Vagina (tissue), 2 donors: Measurements from ENCODE around the gene CAMSAP1.

Experiments used
- CTCF ChIP-seq, 3 experiments: fragments of 450-650 bp in 2 of 3; fragments of 200-600 bp in 1 of 3; sonication (generic) in 1 of 3; IDR thresholded peaks; one replicate each; pipeline ENCODE4 v1.5.1; 2017 to 2019; ENCODE audit warnings: antibody characterized with exemption in 3 of 3, mild to moderate bottlenecking in 2 of 3, moderate library complexity in 2 of 3
- POLR2A ChIP-seq, 2 donors: fragments of 450-650 bp; IDR thresholded peaks; one replicate each; pipeline ENCODE4 v1.6.1; 2017; ENCODE audit warnings: antibody characterized with exemption in 2 of 2, mild to moderate bottlenecking in 2 of 2, moderate library complexity in 2 of 2
- POLR2AphosphoS5 ChIP-seq, 2 donors: sonication (generic); formaldehyde crosslinking; IDR thresholded peaks; one replicate each; pipeline ENCODE4 v1.9.0; 2017; ENCODE audit warnings: antibody characterized with exemption in 2 of 2, mild to moderate bottlenecking in 2 of 2, low read depth in 1 of 2; ENCODE audit not compliant: insufficient read depth in 1 of 2

DNA sequence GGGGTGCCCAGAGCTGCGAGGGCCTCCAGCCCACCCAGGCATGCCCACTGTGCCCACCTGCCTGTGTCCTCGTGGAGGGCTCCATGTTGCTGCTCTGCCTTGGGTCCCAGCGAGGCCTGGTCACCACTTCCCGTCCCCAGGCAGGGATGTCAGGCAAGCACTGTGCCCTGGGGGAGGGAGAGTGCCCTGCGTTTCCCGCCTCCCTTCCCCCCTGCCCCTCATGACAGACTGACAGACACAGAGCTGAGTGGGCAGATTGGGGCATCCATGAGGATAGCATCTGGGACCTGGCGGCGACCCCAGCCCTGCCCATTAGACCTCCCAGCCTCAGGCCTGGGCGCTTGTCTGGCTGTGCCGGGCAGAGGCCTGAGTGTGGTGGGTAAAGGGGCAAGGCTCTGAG, 148.5 kb downstream of the CAMSAP1 start:
- no peak for TF ChIP-seq CTCF (IDR thresholded peaks at IDR 0.05)
- TF ChIP-seq POLR2AphosphoS5 (IDR thresholded peaks at IDR 0.05; ENCODE audit: insufficient read depth in 1 of 2, low read depth in 1 of 2): no peak
- TF ChIP-seq POLR2A (IDR thresholded peaks at IDR 0.05): no peak
